Activated CD8-positive, alpha-beta memory T cell treated with anti-CD3 and anti-CD28 coated beads for 4 hours (primary cell): ENCODE results near the gene RNF213.
"Not testable (repeated sequence)": the region's sequence is repeated elsewhere in the genome, so short reads cannot be mapped to it uniquely, and the experiment has no call there.

ENCODE experiments used
- DNase-seq, 2 donors: peaks; one replicate each; pipeline ENCODE4 v3.0.0-alpha.2; 2020; ENCODE audit warnings: low read depth in 2 of 2

Gene RNF213

DNA sequence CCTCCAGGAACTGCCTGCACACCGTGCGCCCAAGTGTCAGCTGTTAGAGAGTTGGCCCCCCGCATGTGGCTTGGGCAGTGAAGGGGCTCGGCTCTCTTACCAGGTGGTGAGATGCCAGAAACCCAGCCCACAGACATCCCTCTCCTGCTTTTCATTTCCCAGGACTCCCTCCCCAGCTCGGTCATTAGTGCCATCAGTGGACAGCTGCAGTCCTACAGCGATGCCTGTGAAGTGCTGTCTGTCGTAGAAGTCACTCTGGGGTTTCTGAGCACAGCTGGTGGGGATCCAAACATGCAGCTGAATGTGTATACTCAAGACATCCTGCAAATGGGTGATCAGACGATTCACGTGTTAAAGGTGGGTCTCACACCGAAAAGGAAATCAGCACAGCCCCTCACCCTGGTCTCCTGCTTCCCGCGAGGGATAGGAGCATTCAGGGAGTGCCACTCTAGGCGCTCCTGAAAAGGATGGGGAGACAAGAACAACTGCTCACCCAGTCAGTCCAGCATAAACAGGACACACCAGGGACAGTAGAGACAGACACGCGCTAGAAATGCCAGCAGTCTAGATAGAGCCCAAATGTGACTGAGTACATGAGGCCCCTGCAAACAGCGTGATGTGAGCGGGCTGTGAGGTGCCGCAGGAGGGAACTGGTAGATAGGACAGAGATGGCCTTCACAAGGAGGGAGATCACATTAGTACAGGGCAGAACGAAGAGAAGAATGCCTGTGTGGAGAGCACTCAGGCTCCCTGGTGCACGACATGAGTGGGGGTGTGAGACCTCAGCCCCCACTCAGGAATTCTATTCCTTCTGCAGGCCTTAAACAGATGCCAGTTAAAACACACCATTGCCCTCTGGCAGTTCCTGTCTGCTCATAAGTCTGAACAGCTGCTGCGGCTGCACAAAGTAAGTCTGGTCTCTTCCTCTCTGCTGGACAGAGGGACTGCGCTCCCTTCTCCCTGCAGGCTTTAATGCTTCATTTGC is 128.7 kb downstream of the RNF213 start:
- no peak for DNase-seq

DNA sequence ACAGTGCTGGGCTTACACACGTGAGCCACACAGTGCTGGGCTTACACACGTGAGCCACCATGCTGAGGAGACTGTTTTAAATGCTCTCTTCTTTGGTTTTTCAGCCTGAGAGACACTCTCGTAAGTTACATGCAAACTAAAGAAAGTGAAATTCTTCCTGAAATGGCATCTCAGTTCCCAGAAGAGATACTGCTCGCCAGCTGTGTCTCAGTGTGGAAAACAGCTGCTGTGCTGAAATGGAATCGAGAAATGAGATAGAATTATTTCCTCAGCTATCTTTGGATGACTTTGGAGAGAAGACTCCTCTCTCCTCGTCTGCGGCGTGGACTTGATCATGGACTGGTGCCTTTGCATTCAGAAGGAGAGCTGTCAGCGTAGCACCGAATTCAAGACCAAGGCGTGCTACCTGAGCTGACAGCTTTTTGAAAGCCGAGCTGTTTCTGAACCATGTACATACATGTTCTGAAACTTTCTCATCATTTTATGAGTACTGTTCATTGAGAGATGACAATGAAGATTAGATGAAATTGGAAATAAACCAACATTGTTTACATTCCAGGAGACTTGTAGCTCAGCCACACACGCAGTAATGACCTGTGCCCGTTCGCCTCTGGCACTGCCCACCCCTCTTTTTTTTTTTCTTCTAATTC is 132.7 kb downstream of the RNF213 start:
- DNase-seq: no peak

DNA sequence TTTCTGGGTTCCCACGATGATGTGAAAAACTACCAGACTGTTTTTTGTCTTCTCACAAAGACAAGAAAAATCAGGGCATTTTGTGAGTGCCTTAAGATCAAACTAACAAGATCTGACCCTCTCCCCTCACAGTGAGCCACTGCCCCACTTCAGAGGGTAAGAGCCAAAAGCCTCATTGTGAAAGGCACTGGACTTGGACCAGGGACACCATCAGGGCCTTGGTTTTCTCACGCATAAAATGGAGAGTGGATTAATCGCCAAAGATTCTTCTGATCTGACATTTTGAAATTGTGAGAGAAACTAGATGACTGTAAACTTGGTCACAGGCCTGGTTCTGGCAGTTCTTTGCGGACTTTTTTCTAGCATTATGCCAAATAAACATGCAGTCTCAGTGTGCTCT is 133.3 kb downstream of the RNF213 start:
- no peak for DNase-seq

DNA sequence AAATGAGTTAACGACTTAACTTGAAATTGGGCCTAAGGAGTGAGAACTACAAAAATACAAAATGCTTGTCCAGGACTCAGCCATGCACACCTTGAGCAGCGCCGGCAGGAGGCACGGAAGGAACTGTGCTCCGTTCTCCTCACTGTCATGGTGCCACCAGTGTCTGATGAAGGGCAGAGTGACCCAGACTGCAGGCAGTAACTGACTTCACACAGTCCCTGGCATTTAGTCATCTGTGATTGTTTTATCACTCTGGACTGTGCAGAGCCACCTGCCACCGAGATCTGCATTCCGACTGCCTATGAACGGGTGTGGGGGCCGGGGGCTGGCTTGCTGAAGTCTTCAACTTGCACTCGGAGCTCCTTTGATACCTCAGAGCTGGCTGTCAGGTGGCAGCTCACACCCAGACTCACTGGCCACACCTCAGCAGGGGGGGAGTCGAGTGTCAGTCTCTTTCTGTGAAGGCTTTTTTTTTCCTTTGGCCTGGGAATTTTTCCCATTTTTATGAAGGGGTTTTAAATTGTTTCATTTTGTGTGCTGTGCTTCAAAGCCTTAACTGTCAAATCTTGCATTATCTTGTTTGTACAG is 134.1 kb downstream of the RNF213 start:
- no peak for DNase-seq

DNA sequence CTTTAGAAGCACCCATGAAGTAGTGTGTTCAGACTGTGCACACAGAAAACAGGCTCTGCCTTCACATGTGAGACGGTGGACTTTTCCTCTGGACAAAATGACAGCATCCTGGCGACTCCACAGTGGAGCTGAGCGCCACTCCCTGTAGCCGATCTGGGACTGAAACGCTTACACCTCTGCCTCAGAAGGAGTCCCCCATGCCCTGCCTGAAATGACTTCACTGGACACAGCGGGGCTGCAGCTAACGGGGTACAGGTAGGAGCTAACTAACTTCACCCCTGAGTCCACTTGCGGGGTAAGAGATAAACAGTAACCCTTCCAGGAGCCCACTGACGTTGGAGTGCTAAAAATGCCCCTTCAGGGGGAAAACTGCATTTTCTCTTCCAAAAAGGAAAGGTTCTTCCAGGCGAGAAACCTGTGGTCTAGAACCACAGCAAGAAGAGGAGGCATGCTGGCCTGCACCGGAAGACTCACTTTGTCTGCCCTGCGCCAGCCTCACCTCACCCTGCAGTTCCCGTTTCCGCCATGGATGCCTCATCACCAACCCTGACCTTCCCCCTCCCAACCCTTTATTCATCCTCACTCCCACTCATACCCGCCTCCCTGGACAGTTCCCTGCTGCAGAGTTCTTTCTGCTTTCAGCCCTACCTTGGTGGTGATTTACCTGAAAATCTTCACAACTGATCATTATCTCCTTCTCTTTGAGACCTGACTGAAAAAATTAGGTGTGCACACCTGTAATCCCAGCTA is 134.9 kb downstream of the RNF213 start:
- DNase-seq: no peak

DNA sequence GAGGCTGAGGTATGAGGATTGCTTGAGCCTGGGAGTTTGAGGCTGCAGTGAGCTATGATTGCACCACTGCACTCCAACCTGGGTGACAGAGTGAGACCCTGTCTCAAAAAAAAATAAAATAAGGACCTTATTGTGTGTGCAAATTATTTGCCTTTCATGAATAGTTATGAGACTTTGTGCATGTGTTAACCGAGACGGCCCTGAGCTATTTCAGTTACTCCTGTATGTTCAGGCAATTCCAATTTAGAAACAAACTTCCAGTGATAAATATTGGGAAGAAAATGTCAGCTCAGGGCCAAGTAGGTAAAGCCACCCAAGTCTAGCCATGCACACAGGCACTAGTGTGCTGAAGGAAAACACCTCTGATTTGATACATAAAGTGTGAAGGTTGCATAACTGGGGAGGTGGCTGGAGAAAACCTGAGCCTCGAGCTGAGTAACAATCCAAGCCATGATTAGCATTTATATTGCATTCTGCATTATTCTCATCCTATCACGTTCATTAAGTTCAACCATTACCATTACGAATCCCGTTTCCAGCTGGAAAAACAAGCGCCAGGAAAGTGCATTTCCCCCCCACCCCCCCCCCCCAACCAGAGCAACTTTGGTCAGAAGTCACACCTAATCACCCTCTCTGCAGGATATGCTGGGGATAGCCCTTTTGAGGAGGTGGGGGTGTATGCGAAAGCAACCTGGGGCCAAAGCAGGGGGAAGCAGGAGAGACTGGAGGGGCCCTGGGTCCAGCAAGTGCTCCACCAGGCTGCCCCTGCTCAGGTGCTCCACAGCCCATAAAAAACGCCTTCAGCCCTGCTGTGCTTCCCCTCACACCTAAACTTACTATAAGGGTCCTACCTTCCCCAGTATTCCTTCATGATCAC is 135.7 kb downstream of the RNF213 start:
- no peak for DNase-seq

DNA sequence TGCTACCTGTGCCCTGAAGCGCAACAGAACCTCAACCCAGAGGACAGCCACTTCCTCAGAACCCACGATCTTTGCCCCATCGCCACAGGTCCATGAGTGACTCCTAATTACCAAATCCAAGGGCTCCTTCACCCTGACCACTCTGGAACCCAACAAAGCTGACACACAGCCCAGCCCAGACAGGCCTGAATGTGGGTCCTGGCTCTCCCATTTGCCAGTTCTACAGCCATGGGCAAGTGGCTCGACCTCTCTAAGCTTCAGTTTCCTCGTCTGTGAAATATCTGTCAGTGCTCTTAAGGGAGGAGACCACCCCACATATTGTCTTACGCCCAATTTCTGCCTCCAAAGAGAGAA is 136.4 kb downstream of the RNF213 start:
- no peak for DNase-seq

DNA sequence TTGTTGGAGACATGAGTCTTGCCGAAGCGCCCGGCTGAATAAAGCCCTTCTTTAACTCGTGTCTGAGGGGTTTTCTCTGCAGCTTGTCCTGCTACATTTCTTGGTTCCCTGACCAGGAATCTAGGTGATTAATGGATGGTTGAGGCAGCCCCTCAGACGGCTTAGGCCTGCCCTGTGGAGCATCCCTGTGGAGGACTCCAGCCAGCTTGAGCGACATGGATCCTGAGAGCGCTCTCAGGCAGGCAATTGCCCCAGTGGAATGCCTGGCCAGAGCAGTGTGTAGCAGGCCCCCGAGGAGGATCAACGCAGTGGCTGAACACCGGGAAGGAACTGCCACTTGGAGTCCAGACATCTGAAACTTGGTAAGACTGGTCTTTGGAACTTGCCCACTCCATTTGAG is 137.0 kb downstream of the RNF213 start:
- DNase-seq: no peak

DNA sequence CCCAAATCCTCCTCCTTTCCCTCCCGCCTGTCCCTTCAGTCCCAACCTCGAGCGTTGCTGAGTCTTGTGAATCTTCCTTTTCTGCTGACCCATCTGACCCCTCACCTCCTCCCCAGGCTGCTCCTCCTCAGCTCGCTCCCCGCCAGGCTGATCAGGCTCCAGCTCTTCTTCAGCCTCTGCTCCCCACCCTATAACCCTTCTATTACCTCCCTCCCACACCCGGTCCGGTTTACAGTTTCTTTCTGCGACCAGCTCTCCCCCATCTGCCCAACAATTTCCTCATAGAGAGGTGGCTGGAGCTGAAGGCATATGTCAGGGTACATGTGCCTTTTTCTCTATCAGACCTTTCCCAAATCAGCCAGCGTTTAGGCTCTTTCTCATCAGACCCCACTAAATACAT is 140.4 kb downstream of the RNF213 start:
- DNase-seq: not testable (repeated sequence)

DNA sequence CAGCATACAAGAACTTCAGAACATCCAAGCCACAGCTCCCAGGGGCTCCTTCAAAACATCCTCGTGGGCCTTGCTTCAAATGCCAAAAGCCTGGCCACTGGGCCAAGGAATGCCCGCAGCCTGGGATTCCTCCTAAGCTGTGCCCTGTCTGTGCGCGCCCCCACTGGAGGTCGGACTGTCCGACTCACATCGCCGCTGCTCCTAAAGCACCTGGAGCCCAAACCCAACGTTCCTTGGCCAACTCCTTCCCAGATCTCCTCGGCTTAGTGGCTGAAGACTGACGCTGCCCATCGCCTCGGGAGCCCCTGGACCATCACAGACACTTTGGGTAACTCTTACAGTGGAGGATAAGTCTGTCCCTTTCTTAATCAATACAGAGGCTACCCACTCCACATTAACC is 141.4 kb downstream of the RNF213 start:
- not testable (repeated sequence) for DNase-seq

DNA sequence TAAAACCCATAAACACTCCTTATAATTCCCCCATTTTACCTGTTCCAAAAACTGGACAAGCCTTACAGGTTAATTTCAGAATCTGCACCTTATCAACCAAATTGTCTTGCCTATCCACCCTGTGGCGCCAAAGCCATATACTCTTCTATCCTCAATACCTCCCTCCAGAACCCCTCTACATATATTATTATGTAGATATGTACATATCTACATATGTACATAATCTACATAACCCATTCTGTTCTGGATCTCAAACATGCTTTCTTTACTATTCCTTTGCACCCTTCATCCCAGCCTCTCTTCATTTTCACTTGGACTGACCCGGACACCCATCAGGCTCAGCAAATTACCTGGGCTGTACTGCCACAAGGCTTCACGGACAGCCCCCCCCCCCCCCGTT is 142.3 kb downstream of the RNF213 start:
- no peak for DNase-seq

DNA sequence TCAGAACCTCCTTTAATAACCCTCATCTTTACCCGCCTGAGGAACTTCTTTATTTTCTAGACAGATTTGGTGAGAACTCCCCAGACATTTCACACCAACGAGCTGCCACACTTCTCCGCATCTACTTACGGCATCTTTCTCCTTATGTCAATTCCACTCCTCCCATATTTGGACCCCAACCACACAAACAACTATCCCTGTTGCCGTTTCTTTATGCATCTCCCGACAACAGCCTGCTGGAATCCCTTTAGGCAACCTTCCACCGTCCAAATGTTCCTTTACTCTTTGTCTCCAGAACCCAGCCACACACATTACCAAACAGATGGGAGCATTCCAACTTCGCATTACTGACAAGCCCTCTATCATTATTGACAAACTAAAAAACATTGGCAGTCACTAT is 145.5 kb downstream of the RNF213 start:
- no peak for DNase-seq

DNA sequence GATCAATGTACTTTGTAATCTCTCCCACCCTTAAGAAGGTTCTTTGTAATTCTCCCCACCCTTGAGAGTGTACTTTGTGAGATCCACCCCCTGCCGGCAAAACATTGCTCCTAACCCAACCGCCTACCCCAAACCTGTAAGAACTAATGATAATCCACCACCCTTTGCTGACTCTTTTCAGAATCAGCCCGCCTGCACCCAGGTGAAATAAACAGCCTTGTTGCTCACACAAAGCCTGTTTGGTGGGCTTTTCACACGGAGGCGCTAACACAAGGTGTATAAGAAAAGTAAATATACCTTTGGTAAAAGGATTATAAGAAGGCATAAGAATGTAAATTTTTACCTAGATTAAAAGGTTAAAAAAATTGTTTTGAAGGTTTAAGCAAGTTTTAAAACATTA is 147.3 kb downstream of the RNF213 start:
- not testable (repeated sequence) for DNase-seq

DNA sequence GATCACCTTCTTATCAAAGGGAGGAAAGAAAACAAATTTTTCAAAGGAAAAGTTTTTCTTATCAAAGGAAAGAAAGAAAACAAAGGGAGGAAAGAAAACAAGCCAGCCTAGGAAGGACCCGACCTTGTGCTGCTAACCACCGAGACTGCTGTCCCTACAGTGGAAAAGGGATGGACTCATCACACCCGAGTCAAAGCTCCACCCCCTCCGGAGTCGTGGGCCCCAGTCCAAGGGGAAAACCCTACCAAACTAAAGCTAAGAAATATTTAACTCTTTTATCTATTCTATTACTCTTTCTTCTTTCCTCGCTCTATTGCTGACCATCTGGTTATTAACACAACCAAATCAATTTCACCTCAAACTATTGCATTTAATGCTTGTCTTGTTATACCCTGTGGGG is 148.2 kb downstream of the RNF213 start:
- DNase-seq: no peak

DNA sequence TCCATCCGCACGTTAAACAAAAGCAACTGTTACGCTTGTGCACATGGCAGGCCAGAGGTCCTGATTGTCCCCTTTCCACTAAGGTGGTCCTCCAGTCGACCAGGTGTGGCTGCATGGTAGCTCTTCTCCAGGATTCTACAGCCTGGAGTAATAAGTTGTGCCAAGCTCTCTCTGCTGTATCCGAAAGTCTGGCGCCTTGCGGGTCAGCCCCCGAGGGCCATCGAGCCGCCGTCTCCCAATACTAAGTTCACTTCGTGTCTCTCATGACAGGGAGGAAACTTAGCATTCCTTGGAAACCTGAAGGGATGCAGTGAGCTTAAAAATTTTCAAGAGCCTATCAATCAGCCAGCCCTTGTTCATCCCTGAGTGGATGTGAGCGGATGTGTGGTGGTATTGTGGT is 149.0 kb downstream of the RNF213 start:
- DNase-seq: no peak

DNA sequence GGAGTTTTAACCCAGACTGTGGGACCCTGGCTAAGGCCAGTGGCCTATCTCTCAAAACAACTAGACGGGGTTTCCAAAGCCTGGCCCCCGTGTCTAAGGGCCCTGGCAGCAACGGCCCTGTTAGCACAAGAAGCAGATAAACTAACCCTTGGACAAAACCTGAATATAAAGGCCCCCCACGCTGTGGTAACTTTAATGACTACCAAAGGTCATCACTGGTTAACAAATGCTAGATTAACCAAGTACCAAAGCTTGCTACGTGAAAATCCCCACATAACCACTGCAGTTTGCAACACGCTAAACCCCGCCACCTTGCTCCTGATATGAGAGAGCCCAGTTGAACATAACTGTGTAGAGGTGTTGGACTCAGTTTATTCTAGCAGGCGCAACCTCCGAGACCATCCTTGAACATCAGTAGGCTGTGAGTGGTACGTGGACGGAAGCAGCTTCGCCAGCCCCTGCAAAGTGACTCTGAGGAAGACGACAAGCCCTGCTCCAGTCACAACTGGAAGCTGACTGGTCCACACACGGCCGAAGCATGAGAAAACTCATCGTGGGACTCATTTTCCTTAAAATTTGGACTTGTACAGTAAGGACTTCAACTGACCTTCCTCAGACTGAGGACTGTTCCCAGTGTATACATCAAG is 149.9 kb downstream of the RNF213 start:
- DNase-seq: not testable (repeated sequence)

DNA sequence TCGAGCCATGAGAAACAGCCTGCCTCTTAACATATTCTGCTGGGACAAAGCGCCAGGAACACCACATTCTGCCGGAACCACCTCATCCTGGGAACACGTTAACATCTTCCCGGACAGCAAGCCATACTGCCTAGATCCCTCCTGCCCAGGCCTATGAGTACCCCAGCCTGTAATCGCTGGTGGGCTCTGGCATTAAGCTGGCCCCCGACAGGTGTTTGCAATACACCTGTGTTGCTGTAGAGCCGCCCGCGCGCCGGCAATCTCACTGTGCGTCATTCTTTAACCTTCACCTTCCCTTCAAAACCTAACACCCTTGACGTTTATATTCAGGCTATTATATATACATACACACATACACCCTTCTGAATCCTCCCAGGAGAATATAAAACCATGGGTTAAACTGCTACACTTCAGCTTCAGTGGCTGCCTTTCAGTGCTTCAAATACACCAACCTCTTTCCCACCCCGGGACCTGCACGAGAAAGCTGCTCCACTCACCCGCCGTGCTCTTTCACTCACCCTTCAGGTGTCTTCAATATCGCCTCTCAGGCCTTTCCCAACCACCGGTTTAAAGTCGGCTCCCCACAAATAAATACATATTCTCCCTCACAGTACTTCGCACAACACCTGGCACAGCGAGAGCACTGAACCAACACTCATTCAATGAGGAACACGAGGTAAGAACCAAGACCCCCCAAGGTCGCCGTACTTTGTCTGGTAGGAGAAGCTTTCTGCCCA is 153.3 kb downstream of the RNF213 start:
- DNase-seq: no peak

DNA sequence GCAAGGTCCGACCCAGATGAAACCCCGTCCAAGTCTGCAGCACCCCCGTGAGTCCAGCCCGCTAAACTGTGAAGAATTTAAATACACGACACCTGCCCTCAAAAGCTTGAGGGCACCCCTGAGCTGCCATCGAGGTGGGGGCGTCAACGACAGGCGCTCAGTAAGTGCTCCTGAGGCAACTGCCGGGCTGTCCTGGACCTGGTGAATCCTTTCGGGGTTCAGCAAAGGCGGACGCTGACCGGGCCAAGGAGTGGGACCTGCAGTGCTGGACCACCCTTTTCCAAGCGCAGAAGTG is 153.8 kb downstream of the RNF213 start:
- DNase-seq: no peak

DNA sequence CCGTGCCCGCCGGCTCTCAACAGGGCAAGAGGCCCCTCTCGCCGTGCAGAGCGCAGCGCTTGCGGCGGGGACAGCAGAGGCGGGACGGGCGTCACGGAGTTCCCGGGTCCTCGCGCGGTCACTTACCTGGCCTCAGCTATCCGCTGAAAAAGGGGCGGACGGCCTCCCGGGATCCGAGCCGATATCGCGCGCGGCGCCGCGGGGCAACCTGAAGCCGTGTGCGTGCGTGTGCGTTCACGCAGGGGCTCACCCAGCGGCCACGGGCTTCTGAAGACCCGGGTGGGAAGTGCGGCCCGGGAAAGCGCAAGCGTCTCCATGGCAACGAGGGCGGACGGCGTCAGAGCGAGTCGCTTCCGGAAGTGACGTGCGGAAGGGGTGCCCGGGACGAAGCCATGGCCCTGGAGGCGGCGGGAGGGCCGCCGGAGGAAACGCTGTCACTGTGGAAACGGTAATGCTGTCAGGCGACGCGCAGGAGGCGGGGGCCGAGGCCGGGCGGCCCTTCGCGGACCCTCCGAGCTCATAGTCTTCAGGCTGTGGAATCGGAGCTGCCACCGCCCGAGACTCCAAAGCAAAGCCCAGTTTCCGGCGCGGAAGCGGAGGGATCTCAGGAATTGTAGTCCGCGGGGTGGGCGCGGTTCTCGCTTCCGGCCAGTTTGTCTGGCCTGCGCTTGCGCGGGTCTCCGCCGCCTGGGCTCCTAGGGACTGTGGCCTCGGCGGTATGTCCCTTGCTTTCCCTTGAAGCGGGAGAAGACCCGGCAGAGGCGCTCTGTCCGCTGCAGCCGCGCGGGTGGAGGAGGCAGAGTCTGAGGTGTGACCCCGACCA is 154.4 kb downstream of the RNF213 start, which contains the start of gene ENDOV:
ENDOV (plus strand) TSS at position 365 of the 823 bp plus-strand sequence; CDS start at position 393, 28 bp downstream.
- DNase-seq: peak; percentile 89 to 90
